HFFc6 (cell line): ENCODE measurements around the gene EIF4B. TPM values are rescaled to one million over a fixed set of nuclear protein-coding genes. Genes with fewer than 3 reads are reported as not detected.

Experiments
- DNase-seq: peaks from one replicate; pipeline ENCODE4 v3.0.0-alpha.2; 2018
- H3K27ac Mint-ChIP-seq: 2 replicates; pipeline ENCODE4 v1.8.0; 2020; ENCODE audit warnings: mild to moderate bottlenecking, mixed read lengths
- H3K27me3 Mint-ChIP-seq: 2 replicates; pipeline ENCODE4 v1.8.0; 2021; ENCODE audit warnings: mild to moderate bottlenecking, moderate library complexity, mixed read lengths; ENCODE audit not compliant: insufficient read depth
- H3K36me3 Mint-ChIP-seq: 2 replicates; pipeline ENCODE4 v1.8.0; 2021; ENCODE audit warnings: low read depth, mixed read lengths
- H3K4me1 Mint-ChIP-seq: 2 replicates; pipeline ENCODE4 v1.8.0; 2020; ENCODE audit warnings: low read depth, mixed read lengths
- H3K4me3 Mint-ChIP-seq: 2 replicates; pipeline ENCODE4 v1.8.0; 2020; ENCODE audit warnings: mild to moderate bottlenecking, moderate library complexity, mixed read lengths
- H3K9me3 Mint-ChIP-seq: 2 replicates; pipeline ENCODE4 v1.8.0; 2020; ENCODE audit warnings: mild to moderate bottlenecking, mixed read lengths
- total RNA-seq, 6 experiments: library from RNA; stranded (reverse); fragmentation: NEBNext Ultra II Directional; extraction: Animal tissue kit (Norgen Biotek cat#: 25700); gene quantifications; 2 replicates in 1 of 6; 3 replicates in 5 of 6; pipeline ENCODE4 v1.2.3, GENCODE V29; 2021
- TF ChIP-seq, protein P1 (sequence below): fragments of 200-600 bp; sonication (generic); IDR thresholded peaks from 2 replicates; pipeline ENCODE4 v1.5.0; 2021; ENCODE audit warnings: antibody characterized with exemption, mild to moderate bottlenecking

The EIF4B gene
- total RNA-seq, 6 experiments from 2014 or later, result 376 to 437 (median 392) TPM

DNA sequence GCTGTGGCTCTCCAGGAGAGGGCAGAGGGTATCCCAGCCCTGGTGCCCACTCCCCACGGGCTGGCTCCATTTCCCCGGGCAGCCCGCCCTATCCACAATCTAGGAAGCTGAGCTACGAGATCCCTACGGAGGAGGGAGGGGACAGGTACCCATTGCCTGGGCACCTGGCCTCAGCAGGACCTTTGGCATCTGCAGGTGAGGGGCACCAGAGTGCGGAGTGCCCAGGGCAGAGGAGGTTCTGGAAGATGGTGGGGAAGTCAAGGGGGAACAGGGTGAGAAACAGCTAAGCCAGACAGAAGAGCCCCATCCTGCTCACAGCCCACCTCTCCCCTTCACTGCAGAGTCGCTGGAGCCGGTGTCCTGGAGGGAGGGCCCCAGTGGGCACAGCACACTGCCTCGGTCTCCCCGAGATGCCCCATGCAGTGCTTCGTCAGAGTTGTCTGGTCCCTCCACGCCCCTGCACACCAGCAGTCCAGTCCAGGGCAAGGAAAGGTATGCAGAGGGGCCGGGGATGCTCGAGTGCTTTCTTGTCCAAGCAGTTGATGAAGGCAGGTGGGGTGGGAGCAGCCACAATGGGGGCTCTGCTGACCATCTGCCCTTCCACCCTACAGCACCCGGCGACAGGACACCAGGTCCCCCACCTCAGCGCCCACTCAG lies 53.9 kb downstream of the EIF4B start:
- TF ChIP-seq, protein P1, sequence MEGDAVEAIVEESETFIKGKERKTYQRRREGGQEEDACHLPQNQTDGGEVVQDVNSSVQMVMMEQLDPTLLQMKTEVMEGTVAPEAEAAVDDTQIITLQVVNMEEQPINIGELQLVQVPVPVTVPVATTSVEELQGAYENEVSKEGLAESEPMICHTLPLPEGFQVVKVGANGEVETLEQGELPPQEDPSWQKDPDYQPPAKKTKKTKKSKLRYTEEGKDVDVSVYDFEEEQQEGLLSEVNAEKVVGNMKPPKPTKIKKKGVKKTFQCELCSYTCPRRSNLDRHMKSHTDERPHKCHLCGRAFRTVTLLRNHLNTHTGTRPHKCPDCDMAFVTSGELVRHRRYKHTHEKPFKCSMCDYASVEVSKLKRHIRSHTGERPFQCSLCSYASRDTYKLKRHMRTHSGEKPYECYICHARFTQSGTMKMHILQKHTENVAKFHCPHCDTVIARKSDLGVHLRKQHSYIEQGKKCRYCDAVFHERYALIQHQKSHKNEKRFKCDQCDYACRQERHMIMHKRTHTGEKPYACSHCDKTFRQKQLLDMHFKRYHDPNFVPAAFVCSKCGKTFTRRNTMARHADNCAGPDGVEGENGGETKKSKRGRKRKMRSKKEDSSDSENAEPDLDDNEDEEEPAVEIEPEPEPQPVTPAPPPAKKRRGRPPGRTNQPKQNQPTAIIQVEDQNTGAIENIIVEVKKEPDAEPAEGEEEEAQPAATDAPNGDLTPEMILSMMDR, result no peak
- H3K4me3 Mint-ChIP-seq, result peak overlapping the region; percentile 46; the same call in 1 of the 2 replicates
- peaks cover 30% of the 10 kb centered on the region for H3K4me1 Mint-ChIP-seq
- peaks cover 4% of the 10 kb centered on the region for H3K36me3 Mint-ChIP-seq
- peaks cover 31% of the 10 kb centered on the region for H3K27me3 Mint-ChIP-seq
- H3K27ac Mint-ChIP-seq, result peak overlapping the region; percentile 11; the same call in 1 of the 2 replicates
- H3K9me3 Mint-ChIP-seq, result no peaks in the 10 kb centered on the region
- no peak for DNase-seq

DNA sequence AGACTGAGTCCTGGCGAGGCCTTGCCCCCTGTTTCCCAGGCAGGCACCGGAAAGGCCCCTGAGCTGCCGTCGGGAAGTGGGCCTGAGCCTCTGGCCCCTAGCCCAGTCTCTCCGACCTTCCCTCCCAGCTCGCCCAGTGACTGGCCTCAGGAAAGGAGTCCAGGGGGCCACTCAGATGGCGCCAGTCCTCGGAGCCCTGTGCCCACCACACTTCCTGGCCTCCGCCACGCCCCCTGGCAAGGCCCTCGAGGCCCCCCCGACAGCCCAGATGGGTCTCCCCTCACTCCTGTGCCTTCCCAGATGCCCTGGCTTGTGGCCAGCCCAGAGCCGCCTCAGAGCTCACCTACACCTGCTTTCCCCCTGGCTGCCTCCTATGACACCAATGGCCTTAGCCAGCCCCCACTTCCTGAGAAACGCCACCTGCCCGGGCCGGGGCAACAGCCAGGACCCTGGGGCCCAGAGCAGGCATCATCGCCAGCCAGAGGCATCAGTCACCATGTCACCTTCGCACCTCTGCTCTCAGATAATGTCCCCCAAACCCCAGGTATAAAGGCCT lies 54.5 kb downstream of the EIF4B start:
- Mint-ChIP-seq H3K27ac (peak overlapping the region; percentile 36; the same call in 1 of the 2 replicates), H3K4me1 (peaks cover 36% of the 10 kb centered on the region), H3K36me3 (no peaks in the 10 kb centered on the region; the same call in 1 of the 2 replicates), H3K9me3 (no peaks in the 10 kb centered on the region), H3K27me3 (peaks cover 29% of the 10 kb centered on the region), H3K4me3 (no peak overlapping the region)
- TF ChIP-seq, protein P1, result no peak
- DNase-seq, result no peak

DNA sequence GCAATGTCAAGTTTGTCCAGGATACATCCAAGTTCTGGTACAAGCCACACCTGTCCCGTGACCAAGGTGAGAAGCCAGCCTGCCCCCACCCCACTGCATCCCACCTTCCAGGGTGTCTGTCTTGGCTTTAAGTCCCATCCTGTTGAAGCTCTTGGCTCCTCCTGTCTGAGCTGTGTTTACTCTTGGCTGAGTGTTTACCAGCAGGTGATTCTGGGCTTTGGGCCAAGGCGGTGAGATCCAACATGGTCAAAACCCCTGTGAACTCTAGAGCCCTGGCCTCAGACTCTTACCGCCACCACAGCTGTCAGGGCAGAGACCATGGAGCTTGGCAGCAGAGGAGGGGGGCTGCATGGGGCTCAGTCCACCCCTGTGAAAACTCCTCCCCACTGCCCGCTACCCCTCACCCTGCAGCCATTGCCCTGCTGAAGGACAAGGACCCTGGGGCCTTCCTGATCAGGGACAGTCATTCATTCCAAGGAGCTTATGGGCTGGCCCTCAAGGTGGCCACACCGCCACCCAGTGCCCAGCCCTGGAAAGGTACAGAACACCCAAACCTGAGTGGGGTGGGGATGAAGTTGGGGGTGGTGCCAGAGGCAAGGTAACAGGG lies 55.3 kb downstream of the EIF4B start:
- H3K27ac Mint-ChIP-seq, result peak overlapping the region; percentile 36
- no peaks in the 10 kb centered on the region; the same call in 1 of the 2 replicates for H3K36me3 Mint-ChIP-seq
- peaks cover 39% of the 10 kb centered on the region for H3K4me1 Mint-ChIP-seq
- no peaks in the 10 kb centered on the region for H3K9me3 Mint-ChIP-seq
- TF ChIP-seq, protein P1, result peak; percentile 47
- no peak overlapping the region for H3K4me3 Mint-ChIP-seq
- no peak for DNase-seq
- peaks cover 33% of the 10 kb centered on the region for H3K27me3 Mint-ChIP-seq

DNA sequence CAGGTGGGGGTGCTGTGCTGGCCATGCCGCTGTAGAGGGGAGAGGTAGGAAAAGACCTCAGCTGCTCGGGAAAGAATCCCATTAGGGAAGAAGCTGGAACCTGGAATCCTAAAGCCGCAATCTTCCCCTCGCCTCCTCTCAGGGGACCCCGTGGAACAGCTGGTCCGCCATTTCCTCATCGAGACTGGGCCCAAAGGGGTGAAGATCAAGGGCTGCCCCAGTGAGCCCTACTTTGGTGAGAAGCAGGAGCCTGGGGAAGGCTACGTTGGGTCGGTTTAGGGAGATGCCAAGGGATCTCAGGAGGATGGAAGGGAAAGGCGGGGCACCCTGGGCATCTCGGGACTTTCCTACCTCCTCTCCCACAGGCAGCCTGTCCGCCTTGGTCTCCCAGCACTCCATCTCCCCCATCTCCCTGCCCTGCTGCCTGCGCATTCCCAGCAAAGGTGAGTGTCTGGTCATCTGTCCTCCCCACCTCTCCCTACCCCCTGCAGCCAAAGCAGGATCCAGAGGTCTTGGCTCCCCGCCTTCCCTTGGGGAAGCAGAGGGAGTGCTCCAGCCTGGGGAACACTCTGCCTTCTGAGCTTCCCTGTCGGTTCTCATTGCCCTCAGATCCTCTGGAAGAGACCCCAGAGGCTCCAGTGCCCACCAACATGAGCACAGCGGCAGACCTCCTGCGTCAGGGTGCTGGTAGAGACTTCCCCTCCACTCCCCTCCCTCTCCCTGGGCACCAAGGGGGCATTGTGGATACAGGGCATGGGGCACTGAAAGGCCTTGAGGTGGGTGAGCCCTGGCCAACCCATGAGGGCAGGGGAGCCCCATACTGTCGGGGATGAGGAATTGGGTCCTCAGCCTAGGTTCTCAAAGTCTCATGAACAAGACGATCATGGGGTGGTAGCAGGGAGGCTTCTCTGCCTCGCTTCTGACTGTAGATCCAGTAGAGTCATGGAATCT lies 56.0 kb downstream of the EIF4B start:
- no peaks in the 10 kb centered on the region; the same call in 1 of the 2 replicates for H3K36me3 Mint-ChIP-seq
- peaks cover 34% of the 10 kb centered on the region for H3K27me3 Mint-ChIP-seq
- H3K27ac Mint-ChIP-seq, result peak overlapping the region; percentile 74
- peaks cover 45% of the 10 kb centered on the region for H3K4me1 Mint-ChIP-seq
- no peaks in the 10 kb centered on the region for H3K9me3 Mint-ChIP-seq
- TF ChIP-seq, protein P1, result no peak
- H3K4me3 Mint-ChIP-seq, result no peak overlapping the region; the same call in 1 of the 2 replicates
- DNase-seq, result no peak
